Measurements from ENCODE around the gene BDKRB2.

DNA sequence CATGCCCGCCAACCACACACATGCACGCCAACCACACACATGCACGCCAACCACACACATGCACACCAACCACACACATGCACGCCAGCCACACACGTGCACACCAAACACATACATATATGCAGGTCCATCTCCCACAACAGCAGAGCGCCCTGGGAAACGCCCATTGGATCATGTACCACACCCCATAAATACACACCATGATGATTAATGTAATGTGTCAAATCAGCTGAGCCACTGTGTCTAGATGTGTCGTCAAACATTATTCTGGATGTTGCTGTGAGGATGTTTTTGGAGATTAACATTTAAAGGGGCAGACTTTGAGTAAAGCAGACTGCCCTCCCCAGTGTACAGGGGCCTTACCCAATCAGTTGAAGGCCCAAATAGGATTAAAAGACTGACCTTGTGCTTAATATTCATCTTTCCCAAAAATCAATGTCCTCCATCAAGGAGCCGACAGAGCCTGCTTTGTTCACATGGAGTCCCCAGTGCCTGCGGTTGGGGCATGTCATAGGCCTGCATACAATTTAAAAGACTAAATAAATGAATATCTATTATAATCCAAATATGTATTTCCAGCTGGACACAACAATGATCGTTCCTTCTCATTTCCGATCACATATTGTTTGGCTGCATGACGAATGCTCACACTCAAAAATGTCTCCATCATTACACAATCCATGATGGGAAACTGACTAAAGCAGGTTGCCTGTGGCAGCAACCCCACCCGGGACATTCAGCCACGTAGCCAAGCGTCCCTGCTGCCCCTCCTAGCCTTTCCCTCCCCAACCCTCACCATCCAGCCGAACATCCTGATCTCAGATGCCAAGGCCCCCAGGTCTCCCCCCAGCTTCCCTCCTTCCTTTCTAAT lies 23.2 kb upstream of the BDKRB2 start:
- TF ChIP-seq, protein P1, sequence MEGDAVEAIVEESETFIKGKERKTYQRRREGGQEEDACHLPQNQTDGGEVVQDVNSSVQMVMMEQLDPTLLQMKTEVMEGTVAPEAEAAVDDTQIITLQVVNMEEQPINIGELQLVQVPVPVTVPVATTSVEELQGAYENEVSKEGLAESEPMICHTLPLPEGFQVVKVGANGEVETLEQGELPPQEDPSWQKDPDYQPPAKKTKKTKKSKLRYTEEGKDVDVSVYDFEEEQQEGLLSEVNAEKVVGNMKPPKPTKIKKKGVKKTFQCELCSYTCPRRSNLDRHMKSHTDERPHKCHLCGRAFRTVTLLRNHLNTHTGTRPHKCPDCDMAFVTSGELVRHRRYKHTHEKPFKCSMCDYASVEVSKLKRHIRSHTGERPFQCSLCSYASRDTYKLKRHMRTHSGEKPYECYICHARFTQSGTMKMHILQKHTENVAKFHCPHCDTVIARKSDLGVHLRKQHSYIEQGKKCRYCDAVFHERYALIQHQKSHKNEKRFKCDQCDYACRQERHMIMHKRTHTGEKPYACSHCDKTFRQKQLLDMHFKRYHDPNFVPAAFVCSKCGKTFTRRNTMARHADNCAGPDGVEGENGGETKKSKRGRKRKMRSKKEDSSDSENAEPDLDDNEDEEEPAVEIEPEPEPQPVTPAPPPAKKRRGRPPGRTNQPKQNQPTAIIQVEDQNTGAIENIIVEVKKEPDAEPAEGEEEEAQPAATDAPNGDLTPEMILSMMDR (IDR thresholded peaks at IDR 0.05) = no peak
- TF ChIP-seq POLR2A (IDR thresholded peaks at IDR 0.05) = no peak
- no peak for TF ChIP-seq POLR2AphosphoS5 (IDR thresholded peaks at IDR 0.05; ENCODE audit: insufficient read depth in 1 of 2, low read depth in 1 of 2)

All from vagina (tissue), 2 donors.